Measurements from ENCODE around the gene PIGW.
A peak's percentile ranks its signal among the peaks of the same experiment; 100 is the strongest.

The PIGW gene

DNA sequence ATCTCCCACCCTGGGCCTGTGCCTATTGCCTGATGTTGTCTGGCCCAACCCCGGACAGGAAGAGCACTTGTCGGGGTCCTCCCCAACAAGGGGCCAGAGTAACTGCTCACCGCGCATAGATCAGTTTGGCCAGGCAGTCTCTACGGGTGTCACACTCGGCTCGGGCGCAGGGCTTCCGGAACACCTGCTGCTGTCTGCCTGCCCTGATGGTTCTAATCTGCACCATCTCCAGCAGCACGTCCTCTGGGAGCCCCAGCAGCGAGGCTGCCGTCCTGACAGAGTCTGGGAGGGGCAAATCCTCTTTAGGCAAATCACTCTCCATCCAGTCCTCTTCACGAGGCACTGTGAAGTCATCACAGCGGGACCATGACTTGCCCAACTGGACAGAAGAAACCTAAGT, 24.2 kb upstream of the PIGW start:
- Histone ChIP-seq H3K4me1 (ENCODE audit: control insufficient read depth, insufficient read depth, low read length) (no peaks in the 10 kb centered on the region), H3K36me3 (ENCODE audit: insufficient read depth, low read length) (peaks cover 69% of the 10 kb centered on the region), H3K4me3 (ENCODE audit: low read length) (no peak overlapping the region), H3K9ac (ENCODE audit: low read depth, low read length) (no peak overlapping the region), H3K4me2 (ENCODE audit: low read length) (no peak overlapping the region), H3K9me3 (replicated peaks; ENCODE audit: low read length) (no peaks in the 10 kb centered on the region), H3K27me3 (ENCODE audit: control insufficient read depth, insufficient read depth, low read length) (no peaks in the 10 kb centered on the region)

DNA sequence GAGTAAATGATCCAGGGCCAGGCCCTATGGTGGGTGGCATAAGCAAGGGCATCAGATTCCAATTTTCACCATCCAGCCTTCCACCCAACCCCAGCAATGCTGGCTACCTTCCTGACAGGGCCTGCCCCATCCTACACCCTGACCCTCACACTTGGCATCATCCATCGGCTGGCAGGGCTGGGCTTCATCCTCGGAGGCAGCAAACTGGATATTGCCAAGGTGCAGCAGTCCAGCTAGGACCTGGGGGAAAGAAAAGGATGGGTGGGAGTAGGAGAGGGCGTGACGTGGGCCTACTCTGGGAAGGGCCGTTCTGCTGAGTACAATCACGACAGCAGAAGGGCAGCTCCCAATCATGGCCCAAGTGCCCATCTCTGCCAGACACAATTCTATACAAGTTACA, 23.6 kb upstream of the PIGW start:
- Histone ChIP-seq H3K27me3 (ENCODE audit: control insufficient read depth, insufficient read depth, low read length) (no peaks in the 10 kb centered on the region), H3K4me3 (ENCODE audit: low read length) (no peak overlapping the region), H3K4me1 (ENCODE audit: control insufficient read depth, insufficient read depth, low read length) (no peaks in the 10 kb centered on the region), H3K4me2 (ENCODE audit: low read length) (no peak overlapping the region), H3K9ac (ENCODE audit: low read depth, low read length) (no peak overlapping the region), H3K9me3 (replicated peaks; ENCODE audit: low read length) (no peaks in the 10 kb centered on the region), H3K36me3 (ENCODE audit: insufficient read depth, low read length) (peaks cover 69% of the 10 kb centered on the region)

DNA sequence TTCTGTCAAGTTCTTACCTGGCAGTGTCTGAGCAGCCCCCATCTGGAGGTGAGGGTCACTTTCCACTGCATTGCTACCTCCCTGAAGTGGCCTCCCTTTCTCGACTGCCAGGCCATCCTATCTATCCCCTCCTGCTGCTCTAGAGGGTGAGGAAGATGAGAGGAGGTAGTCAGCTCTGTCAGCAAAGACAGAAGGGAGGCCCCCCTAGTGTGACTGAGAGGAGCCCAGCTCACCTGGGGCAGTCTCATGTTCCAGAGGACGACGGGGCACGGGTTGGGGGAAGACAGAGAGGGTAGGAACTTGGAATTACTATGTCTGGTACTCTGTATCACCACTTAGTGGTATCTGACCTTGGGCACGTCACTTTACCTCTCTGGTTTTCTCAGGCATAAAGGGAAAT, 22.1 kb upstream of the PIGW start:
- Histone ChIP-seq H3K4me3 (ENCODE audit: low read length) (no peak overlapping the region), H3K4me2 (ENCODE audit: low read length) (no peak overlapping the region), H3K9ac (ENCODE audit: low read depth, low read length) (no peak overlapping the region), H3K27me3 (ENCODE audit: control insufficient read depth, insufficient read depth, low read length) (no peaks in the 10 kb centered on the region), H3K36me3 (ENCODE audit: insufficient read depth, low read length) (peaks cover 63% of the 10 kb centered on the region), H3K4me1 (ENCODE audit: control insufficient read depth, insufficient read depth, low read length) (no peaks in the 10 kb centered on the region), H3K9me3 (replicated peaks; ENCODE audit: low read length) (no peaks in the 10 kb centered on the region)

DNA sequence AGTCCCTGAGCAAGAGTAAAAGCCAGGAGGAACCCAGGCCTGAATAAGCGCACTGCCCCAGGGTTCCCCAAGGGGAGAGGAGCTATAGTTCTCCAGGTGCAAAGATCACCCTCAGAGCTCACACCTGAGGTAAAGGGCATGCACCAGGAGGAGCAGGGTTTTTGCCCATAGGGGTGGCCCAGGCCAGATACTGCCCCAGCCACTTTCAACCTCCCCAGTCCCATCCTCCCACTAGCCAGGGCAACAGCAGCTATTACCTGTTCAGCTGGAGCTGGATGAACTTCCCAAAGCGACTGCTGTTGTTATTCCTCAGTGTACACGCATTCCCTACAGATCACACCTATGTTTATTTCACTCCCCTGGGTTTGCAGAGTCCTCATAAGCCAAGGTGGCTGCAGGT, 19.9 kb upstream of the PIGW start:
- H3K4me1 ChIP-seq (ENCODE audit: control insufficient read depth, insufficient read depth, low read length), result no peaks in the 10 kb centered on the region
- no peaks in the 10 kb centered on the region for H3K27me3 ChIP-seq (ENCODE audit: control insufficient read depth, insufficient read depth, low read length)
- no peaks in the 10 kb centered on the region for H3K9me3 ChIP-seq (replicated peaks; ENCODE audit: low read length)
- no peak overlapping the region for H3K4me3 ChIP-seq (ENCODE audit: low read length)
- H3K36me3 ChIP-seq (ENCODE audit: insufficient read depth, low read length), result peaks cover 62% of the 10 kb centered on the region
- no peak overlapping the region for H3K4me2 ChIP-seq (ENCODE audit: low read length)
- no peak overlapping the region for H3K9ac ChIP-seq (ENCODE audit: low read depth, low read length)

DNA sequence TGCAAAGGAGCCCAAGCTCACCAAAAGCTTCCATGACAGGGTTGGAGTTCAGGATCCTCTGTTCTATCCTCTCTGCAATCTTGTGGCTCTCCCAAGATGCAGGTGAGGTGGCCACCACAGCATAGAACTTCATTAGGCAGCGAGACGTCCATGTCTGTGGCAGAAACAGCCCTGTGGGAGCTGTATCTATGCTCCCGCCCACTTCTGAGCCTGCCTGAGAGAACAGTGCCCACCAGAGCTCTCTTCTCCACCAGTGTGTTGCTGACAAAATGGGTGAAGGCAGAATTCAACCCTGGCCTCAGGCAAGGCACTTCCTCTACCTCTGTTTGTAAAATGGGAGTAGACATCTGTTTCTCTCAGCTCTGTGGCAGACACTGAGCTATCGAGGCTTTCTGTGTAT, 18.9 kb upstream of the PIGW start:
- Histone ChIP-seq H3K36me3 (ENCODE audit: insufficient read depth, low read length) (peaks cover 63% of the 10 kb centered on the region), H3K9me3 (replicated peaks; ENCODE audit: low read length) (no peaks in the 10 kb centered on the region), H3K4me1 (ENCODE audit: control insufficient read depth, insufficient read depth, low read length) (no peaks in the 10 kb centered on the region)

DNA sequence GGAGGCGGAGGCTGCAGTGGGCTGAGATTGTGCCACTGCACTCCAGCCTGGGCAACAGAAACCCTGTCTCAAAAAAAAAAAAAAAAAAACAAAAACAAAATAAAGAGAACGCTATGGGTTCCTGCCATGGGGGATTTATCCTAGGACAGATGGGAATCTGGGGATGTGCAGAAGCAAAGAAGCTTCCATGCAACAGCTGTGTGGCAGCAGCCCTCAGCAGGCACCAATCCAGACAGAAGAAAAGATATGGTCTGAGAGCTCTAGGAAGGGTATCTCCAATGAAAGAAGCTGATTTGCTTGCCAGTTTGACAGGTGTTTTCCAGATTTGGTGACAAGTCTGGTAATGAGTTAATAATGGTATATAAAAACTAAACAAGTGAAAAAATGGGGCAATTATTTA, 11.7 kb upstream of the PIGW start:
- Histone ChIP-seq H3K36me3 (ENCODE audit: insufficient read depth, low read length) (peaks cover 59% of the 10 kb centered on the region), H3K9ac (ENCODE audit: low read depth, low read length) (no peak overlapping the region), H3K27me3 (ENCODE audit: control insufficient read depth, insufficient read depth, low read length) (no peaks in the 10 kb centered on the region), H3K4me2 (ENCODE audit: low read length) (no peak overlapping the region), H3K4me1 (ENCODE audit: control insufficient read depth, insufficient read depth, low read length) (peaks cover 3% of the 10 kb centered on the region), H3K4me3 (ENCODE audit: low read length) (no peak overlapping the region), H3K9me3 (replicated peaks; ENCODE audit: low read length) (no peaks in the 10 kb centered on the region)

More for the DNA sequence above, 18.9 kb upstream of the PIGW start:
- Histone ChIP-seq H3K9ac (ENCODE audit: low read depth, low read length) (no peak overlapping the region), H3K4me2 (ENCODE audit: low read length) (no peak overlapping the region), H3K4me3 (ENCODE audit: low read length) (no peak overlapping the region), H3K27me3 (ENCODE audit: control insufficient read depth, insufficient read depth, low read length) (no peaks in the 10 kb centered on the region)

DNA sequence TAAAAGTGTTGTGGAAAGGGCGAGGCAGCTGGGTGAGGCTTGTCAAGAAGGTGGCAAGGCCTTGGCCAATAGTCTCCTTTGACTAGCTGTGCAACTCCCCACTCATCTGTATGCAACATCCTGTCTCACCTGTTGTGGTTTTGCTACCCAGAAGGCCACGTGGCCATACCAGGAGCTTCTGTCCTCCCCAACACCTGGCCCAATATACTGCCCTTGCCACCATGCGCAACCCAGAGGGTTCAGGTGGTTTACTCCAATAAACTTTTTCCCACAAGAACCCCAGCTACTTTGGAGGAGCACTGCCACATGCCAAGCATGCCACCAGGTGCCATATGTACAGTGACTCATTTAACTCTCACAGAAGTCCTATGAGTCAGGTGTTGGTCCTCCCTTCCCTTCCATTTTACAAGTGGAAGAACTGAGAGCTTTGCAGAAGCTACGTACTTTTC, 10.3 kb upstream of the PIGW start:
- Histone ChIP-seq H3K4me3 (ENCODE audit: low read length) (no peak overlapping the region), H3K36me3 (ENCODE audit: insufficient read depth, low read length) (peaks cover 58% of the 10 kb centered on the region), H3K4me1 (ENCODE audit: control insufficient read depth, insufficient read depth, low read length) (peaks cover 14% of the 10 kb centered on the region), H3K9ac (ENCODE audit: low read depth, low read length) (no peak overlapping the region), H3K9me3 (replicated peaks; ENCODE audit: low read length) (no peaks in the 10 kb centered on the region), H3K27me3 (ENCODE audit: control insufficient read depth, insufficient read depth, low read length) (no peaks in the 10 kb centered on the region), H3K4me2 (ENCODE audit: low read length) (no peak overlapping the region)

DNA sequence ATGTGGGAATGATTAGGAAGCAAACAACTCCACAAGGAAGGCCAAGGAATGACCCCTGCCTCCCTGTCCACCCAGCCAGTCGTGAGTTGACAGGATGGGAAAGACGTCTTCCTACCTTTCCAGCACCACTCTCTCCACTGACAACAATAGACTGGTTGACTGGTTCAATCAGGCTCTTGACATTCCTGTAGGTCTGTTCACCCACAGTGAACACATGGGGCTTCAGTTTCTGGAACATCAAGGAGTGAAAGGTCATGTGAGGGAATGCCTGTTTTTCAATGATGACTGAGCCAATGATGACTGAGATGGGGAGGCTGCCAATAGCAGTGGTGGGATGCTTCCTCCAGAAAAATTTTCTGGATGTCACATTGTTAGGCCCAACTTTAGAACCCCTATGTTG, 9.7 kb upstream of the PIGW start:
- Histone ChIP-seq H3K36me3 (ENCODE audit: insufficient read depth, low read length) (peaks cover 53% of the 10 kb centered on the region), H3K4me1 (ENCODE audit: control insufficient read depth, insufficient read depth, low read length) (peaks cover 15% of the 10 kb centered on the region), H3K9me3 (replicated peaks; ENCODE audit: low read length) (no peaks in the 10 kb centered on the region), H3K4me3 (ENCODE audit: low read length) (no peak overlapping the region), H3K27me3 (ENCODE audit: control insufficient read depth, insufficient read depth, low read length) (no peaks in the 10 kb centered on the region), H3K9ac (ENCODE audit: low read depth, low read length) (no peak overlapping the region), H3K4me2 (ENCODE audit: low read length) (no peak overlapping the region)

DNA sequence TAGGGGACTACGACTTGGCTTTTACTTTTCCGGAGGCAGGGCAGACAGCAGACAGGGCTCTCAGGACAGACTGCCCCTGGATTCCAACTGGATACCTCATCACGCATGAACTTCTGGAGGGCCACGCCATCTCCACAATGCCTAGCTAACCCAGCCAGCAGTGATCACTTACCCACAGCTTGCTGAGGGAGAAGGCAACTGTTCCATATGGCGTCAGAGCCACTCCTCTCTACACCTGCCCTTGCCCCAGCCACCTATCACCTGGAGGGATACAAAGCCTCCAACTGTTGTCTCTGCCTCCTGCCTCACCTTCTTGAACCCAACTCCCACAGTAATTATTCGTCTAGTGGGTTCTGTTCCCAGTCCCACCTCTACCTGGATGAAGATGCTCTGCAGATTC, 8.9 kb upstream of the PIGW start:
- no peaks in the 10 kb centered on the region for H3K27me3 ChIP-seq (ENCODE audit: control insufficient read depth, insufficient read depth, low read length)
- peaks cover 46% of the 10 kb centered on the region for H3K36me3 ChIP-seq (ENCODE audit: insufficient read depth, low read length)
- peaks cover 15% of the 10 kb centered on the region for H3K4me1 ChIP-seq (ENCODE audit: control insufficient read depth, insufficient read depth, low read length)
- no peak overlapping the region for H3K9ac ChIP-seq (ENCODE audit: low read depth, low read length)
- no peak overlapping the region for H3K4me2 ChIP-seq (ENCODE audit: low read length)
- no peaks in the 10 kb centered on the region for H3K9me3 ChIP-seq (replicated peaks; ENCODE audit: low read length)
- no peak overlapping the region for H3K4me3 ChIP-seq (ENCODE audit: low read length)

DNA sequence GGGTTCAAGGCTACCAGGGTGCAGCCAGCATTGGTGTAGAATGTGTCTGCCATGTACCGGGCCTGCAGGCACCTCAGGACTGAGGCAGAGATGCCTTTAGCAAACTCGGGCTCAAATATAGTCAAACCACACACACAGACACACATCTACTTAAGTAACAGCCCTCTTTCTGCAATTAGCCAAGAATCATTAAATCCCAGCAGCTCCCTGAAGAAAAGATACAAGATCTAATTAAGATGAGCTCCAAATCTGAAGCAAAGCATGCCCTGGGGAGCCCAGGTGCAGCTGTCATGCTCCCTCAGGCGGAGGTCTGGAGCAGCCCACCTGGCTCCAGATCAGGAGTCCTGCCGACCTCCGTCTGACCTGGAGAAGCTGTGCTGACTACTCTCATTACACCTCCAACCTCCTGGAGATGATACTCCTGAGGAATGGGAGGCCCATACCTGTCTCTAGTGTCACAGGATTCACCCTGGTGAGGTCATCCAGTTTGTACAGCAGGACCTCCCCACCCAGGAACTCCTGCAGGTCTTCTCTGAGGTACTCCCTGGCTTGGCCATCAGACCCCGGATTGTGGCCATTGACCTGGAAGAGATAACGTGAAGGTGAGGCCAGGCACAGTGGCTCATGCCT, 7.1 kb upstream of the PIGW start:
- H3K36me3 ChIP-seq (ENCODE audit: insufficient read depth, low read length), result peaks cover 56% of the 10 kb centered on the region
- no peaks in the 10 kb centered on the region for H3K9me3 ChIP-seq (replicated peaks; ENCODE audit: low read length)
- H3K4me2 ChIP-seq (ENCODE audit: low read length), result no peak overlapping the region
- H3K4me3 ChIP-seq (ENCODE audit: low read length), result no peak overlapping the region
- H3K9ac ChIP-seq (ENCODE audit: low read depth, low read length), result no peak overlapping the region
- H3K4me1 ChIP-seq (ENCODE audit: control insufficient read depth, insufficient read depth, low read length), result peaks cover 15% of the 10 kb centered on the region
- no peaks in the 10 kb centered on the region for H3K27me3 ChIP-seq (ENCODE audit: control insufficient read depth, insufficient read depth, low read length)

DNA sequence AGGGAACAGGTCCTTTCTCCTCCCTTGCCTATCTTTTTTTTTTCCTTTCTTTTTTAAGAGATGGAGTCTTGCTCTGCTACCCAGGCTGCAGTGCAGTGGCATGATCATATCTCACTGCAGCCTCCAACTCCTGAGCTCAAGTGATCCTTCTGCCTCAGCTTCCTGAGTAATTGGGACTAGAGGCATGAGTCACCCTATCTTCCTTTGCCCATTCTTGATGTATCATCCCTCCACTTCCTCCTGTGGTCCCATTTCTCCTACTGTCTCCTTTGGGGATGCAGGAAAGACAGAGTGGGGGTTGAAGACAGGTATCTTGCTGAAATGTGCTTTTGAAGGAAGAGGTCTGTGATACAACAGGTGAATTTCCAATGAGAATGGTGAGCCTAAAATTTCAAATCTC, 5.7 kb upstream of the PIGW start:
- peaks cover 57% of the 10 kb centered on the region for H3K36me3 ChIP-seq (ENCODE audit: insufficient read depth, low read length)
- H3K4me3 ChIP-seq (ENCODE audit: low read length), result no peak overlapping the region
- no peaks in the 10 kb centered on the region for H3K9me3 ChIP-seq (replicated peaks; ENCODE audit: low read length)
- no peak overlapping the region for H3K9ac ChIP-seq (ENCODE audit: low read depth, low read length)
- no peaks in the 10 kb centered on the region for H3K27me3 ChIP-seq (ENCODE audit: control insufficient read depth, insufficient read depth, low read length)
- peak overlapping the region; percentile 25 for H3K4me2 ChIP-seq (ENCODE audit: low read length)
- H3K4me1 ChIP-seq (ENCODE audit: control insufficient read depth, insufficient read depth, low read length), result peaks cover 22% of the 10 kb centered on the region

DNA sequence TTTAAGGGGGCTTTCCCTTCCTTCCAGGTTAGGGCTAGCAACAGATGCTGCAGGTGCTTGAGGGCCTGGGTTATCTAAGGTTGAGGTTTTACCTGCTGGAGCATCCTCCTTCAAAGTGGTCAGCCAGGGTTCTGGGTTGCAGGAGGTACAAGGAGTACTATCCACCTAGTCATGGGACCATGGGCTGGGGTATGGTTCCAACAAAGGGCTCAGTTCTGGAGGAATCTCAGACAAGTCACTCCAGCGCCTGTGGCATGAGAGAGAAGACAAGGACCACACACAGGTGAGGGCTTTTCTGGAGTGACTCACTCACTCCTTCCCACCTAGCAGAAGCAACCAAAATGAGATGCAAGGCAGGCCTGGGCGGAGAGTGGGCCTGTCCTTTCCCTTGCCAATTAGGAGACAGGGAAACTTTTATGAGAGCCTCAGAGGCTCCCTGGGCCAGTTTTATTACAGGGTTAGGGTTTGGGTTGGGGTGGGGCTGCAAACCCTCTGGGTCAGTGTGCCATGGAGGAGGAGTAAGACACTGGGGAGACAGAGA, 2.3 kb upstream of the PIGW start:
- Histone ChIP-seq H3K9ac (ENCODE audit: low read depth, low read length) (no peak overlapping the region), H3K36me3 (ENCODE audit: insufficient read depth, low read length) (peaks cover 34% of the 10 kb centered on the region), H3K9me3 (replicated peaks; ENCODE audit: low read length) (no peaks in the 10 kb centered on the region), H3K4me2 (ENCODE audit: low read length) (no peak overlapping the region), H3K27me3 (ENCODE audit: control insufficient read depth, insufficient read depth, low read length) (no peaks in the 10 kb centered on the region), H3K4me1 (ENCODE audit: control insufficient read depth, insufficient read depth, low read length) (peaks cover 25% of the 10 kb centered on the region), H3K4me3 (ENCODE audit: low read length) (no peak overlapping the region)
